Activated CD8-positive, alpha-beta memory T cell treated with anti-CD3 and anti-CD28 coated beads for 24 hours (primary cell): ENCODE data around the gene CREB3L2.
"Not testable (repeated sequence)": the region's sequence is repeated elsewhere in the genome, so short reads cannot be mapped to it uniquely, and the experiment has no call there.

Experiments
- DNase-seq: peaks from one replicate; pipeline ENCODE4 v3.0.0-alpha.2; 2020

The CREB3L2 gene

GRCh38 chr7:137831555-137831954 lies 170.3 kb downstream of the CREB3L2 start:
- DNase-seq = not testable (repeated sequence)

- no peak for DNase-seq
Observed at GRCh38 chr7:137829337-137829992, 172.4 kb downstream of the CREB3L2 start.

- no peak for DNase-seq
Observed at GRCh38 chr7:137828456-137828855, 173.4 kb downstream of the CREB3L2 start.

- DNase-seq = no peak
Observed at GRCh38 chr7:137825489-137825888, 176.4 kb downstream of the CREB3L2 start.
